Dendritic cell treated with granulocyte-macrophage colony-stimulating factor and Interleukin-4, amounts not matched to agents 40 ng/mL and 50 ng/mL, for 4 days (primary cell): ENCODE measurements around the gene MSANTD2.
"Not testable (repeated sequence)": the region's sequence is repeated elsewhere in the genome, so short reads cannot be mapped to it uniquely, and the experiment has no call there.

Experiments
- H3K27ac Mint-ChIP-seq: one replicate; pipeline ENCODE4 v1.8.0; 2022; ENCODE audit warnings: mild to moderate bottlenecking, mixed read lengths
- H3K27me3 Mint-ChIP-seq: one replicate; pipeline ENCODE4 v1.8.0; 2022; ENCODE audit warnings: mild to moderate bottlenecking, mixed read lengths
- H3K36me3 Mint-ChIP-seq: one replicate; pipeline ENCODE4 v1.8.0; 2022; ENCODE audit warnings: low read depth, mixed read lengths
- H3K4me1 Mint-ChIP-seq: one replicate; pipeline ENCODE4 v1.8.0; 2022; ENCODE audit warnings: low read depth, mixed read lengths
- H3K4me3 Mint-ChIP-seq: one replicate; pipeline ENCODE4 v1.8.0; 2022; ENCODE audit warnings: mild to moderate bottlenecking, moderate library complexity, mixed read lengths
- H3K9me3 Mint-ChIP-seq: one replicate; pipeline ENCODE4 v1.8.0; 2022; ENCODE audit warnings: mixed read lengths
- intact Hi-C: fragments of 100-400 bp; cut with micrococcal nuclease; formaldehyde crosslinking; loops from one replicate; pipeline ENCODE4 v1.15.0; 2022

The MSANTD2 gene

DNA sequence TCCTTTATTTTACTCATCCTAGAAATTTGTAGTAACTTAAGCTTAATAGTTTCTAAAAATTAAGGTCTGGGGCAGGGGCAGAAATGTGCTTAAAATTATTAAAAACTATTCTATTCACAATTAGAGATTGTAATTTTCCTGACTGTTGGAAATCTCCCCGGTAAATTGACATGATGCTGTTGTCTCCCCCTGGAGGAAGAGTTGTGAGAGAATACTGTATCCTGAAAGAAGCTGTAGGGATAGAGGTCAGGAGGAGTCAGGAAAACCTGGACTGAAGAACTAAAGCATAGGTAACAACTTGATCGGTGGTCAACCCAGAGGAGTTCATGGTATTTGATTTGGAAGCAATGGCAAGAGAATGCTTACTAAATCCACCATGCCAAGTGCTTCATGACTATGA lies 21.9 kb downstream of the MSANTD2 start:
- intact Hi-C loops, result no loop called here
- H3K4me3 Mint-ChIP-seq, result no peak overlapping the region
- H3K4me1 Mint-ChIP-seq, result peaks cover 28% of the 10 kb centered on the region
- H3K27ac Mint-ChIP-seq, result no peak overlapping the region
- H3K27me3 Mint-ChIP-seq, result no peaks in the 10 kb centered on the region
- no peaks in the 10 kb centered on the region for H3K9me3 Mint-ChIP-seq
- peaks cover 23% of the 10 kb centered on the region for H3K36me3 Mint-ChIP-seq

DNA sequence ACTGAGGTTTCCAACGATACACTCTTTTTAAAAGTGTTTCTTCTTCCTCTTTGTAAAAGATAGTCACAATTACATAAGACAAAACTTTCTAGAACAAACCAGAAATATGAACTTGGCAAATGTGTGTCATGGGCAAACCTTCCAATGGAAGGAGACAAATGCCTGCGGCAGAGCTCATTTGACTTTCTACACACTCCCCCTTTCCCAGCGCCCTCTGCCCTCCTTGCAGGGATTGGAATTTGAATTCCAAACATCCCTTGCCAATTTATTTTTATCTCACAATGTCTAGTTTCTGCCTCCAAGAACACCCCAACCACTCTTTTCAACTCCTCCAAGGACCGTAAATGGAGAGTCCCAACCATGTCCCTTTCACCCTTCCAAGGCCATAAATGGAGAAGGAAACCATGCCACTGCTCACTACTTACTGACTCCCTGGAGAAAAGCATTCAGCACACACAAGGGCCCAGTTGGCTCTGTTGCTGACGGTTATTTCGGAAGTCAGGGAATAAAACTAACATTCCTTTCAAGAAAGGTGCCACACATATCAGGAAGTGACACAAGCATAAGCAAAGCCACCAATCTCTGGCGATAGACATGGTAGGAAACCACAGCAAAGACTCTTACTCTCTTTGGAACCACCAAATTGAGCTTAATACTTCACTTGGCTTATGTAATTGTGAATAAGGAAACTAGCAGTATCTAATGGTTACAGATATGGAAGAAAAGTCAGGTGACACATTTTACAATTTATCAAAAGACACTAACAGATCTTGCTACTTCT lies 23.2 kb downstream of the MSANTD2 start:
- intact Hi-C loops, result no loop called here
- H3K36me3 Mint-ChIP-seq, result peaks cover 29% of the 10 kb centered on the region
- peaks cover 28% of the 10 kb centered on the region for H3K4me1 Mint-ChIP-seq
- no peaks in the 10 kb centered on the region for H3K9me3 Mint-ChIP-seq
- H3K27me3 Mint-ChIP-seq, result no peaks in the 10 kb centered on the region
- no peak overlapping the region for H3K4me3 Mint-ChIP-seq
- peak overlapping the region; percentile 7 for H3K27ac Mint-ChIP-seq

DNA sequence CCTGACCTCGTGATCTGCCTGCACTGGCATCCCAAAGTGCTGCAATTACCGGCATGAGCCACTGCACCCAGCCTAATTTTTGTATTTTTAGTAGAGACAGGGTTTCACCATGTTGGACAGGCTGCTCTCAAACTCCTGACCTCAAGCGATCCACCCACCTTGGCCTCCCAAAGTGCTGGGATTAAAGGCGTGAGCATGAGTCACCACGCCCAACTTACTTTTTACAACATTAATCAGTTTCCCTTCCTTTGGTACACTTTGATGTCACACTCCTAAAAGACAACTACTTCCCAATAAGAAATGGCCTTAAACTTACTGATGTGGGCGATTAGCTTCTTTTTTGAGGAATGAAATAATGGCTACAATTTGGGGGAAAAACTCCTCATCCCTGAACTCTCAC lies 29.2 kb downstream of the MSANTD2 start:
- H3K36me3 Mint-ChIP-seq, result peaks cover 60% of the 10 kb centered on the region
- intact Hi-C loops, result not testable (repeated sequence)

DNA sequence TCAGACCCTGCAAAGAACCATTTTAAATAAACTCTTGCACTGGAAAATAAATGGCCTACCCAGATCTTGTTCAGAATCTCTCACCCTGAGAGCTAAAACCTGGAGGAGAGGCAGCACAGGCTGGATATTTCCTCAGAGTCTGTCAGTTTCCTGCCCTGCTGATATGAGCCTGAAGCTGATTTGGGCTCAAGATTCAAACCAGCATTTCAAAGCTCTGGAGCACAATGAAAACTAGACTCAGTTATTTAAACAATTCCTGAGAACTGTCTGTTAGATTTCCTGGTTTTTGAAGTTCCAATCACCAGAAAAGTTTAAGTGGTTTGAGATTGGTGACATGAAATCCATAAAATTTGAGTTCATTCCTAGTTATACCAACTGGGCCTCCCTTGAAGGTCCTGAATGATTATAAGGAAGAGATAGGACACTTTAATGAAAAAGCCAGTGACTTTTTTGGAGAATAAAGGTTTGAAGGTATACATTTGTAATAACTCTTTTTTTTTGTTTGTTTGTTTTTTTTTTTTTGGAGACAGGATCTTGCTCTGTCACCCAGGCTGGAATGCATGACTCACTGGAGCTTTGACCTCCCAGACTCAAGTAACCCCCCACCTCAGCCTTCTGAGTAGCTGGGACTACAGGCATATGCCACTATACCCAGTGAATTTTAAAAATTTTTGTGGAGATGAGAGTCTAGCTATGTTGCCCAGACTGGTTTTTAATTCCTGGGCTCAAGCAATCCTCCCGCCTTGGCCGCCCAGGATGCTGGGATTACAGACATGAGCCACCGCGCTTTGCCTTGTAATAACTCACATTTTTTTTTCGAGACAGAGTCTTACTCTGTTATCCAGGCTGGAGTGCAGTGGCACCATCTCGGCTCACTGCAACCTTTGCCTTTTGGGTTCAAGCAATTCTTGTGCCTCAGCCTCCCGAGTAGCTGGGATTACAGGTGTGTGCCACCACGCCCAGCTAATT lies 30.1 kb downstream of the MSANTD2 start:
- H3K4me3 Mint-ChIP-seq, result no peak overlapping the region
- peaks cover 5% of the 10 kb centered on the region for H3K4me1 Mint-ChIP-seq
- peaks cover 68% of the 10 kb centered on the region for H3K36me3 Mint-ChIP-seq
- H3K27me3 Mint-ChIP-seq, result no peaks in the 10 kb centered on the region
- intact Hi-C loops, result no loop called here
- H3K27ac Mint-ChIP-seq, result no peak overlapping the region
- H3K9me3 Mint-ChIP-seq, result no peaks in the 10 kb centered on the region

More for the DNA sequence above, 29.2 kb downstream of the MSANTD2 start:
- not testable (repeated sequence) for H3K27me3 Mint-ChIP-seq, H3K9me3 Mint-ChIP-seq, H3K27ac Mint-ChIP-seq, H3K4me3 Mint-ChIP-seq
- H3K4me1 Mint-ChIP-seq, result peaks cover 14% of the 10 kb centered on the region

DNA sequence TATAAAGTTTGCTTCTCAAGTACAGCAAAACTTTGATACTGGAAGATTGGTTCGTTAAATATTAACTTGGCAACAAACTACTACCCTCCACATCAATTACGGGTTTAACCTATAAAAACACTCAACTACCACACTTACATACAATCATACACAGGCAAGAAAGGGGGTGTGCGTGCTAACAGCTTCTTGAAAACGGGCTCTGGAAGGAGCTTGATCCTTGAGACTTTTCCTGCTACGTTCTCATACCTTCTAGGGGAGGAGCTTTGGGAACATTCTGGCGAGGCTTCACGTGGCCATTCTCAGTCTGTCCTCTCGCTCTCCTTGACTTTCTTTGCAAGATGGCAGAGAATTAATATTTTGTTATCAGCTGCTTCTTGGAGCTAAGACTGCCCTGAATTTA lies 31.3 kb downstream of the MSANTD2 start:
- Mint-ChIP-seq H3K4me3 (no peak overlapping the region), H3K27ac (no peak overlapping the region), H3K4me1 (no peaks in the 10 kb centered on the region), H3K9me3 (no peaks in the 10 kb centered on the region), H3K27me3 (no peaks in the 10 kb centered on the region), H3K36me3 (peaks cover 75% of the 10 kb centered on the region)
- intact Hi-C loops, result no loop called here

DNA sequence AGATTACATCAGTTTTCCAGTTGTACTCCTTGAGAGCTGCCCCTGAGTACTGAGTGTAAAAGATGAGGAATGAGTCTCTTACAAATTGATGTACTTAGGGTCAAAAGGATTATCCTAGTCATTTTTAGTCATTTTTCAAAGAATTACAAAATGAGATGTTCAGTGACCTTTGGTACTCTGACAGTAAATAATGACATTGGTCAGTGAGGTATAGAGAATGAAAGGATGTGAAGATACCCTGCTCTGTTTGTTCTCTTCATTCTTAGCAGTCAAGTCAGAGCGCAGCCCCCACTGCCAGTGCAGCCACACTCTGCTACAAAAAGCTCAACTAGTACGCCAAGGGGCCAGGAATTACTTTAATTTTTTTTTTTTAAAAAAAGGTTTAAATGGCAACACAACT lies 34.0 kb downstream of the MSANTD2 start:
- peaks cover 17% of the 10 kb centered on the region for H3K27me3 Mint-ChIP-seq
- H3K4me1 Mint-ChIP-seq, result peaks cover 17% of the 10 kb centered on the region
- H3K36me3 Mint-ChIP-seq, result peaks cover 60% of the 10 kb centered on the region
- no peaks in the 10 kb centered on the region for H3K9me3 Mint-ChIP-seq
- no peak overlapping the region for H3K4me3 Mint-ChIP-seq
- intact Hi-C loops, result no loop called here
- H3K27ac Mint-ChIP-seq, result no peak overlapping the region

DNA sequence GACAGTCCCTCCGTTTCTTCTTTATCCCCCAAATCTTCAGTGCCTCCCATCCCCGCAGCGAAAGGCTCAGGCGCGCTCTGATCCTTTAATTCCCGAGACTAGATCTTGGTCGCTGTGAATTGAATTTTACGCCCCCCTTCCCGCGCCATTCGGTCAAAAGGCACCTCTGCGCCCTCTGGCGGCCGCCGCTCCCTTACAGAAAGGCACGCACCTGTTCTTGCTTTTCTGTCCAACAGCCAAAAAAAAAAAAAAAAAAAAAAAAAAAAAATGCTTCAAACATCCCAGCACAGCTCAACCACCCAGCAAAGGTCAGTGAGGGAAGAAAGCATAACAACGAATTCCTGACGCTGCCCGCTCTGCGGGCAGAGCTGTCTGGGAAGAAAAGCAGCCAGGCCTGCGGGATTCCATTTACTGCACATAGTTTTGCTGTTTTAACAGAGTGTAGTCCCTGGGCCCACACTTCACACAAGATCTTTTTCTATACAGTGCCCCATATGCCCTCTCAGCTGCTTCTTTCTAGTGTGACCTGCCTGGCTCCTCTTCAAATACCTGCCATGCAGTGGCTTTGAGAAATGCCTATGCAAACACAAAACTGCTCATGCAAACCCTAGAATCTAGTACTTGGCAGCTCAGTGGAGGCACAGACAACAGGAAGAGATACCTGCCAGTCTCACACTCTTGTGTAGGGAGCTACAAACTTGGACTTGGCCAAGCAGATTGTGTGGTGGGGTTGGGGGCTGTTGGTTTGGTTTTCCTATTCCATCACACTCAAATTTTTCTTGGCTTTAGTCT lies 36.9 kb downstream of the MSANTD2 start:
- Mint-ChIP-seq H3K27me3 (peaks cover 45% of the 10 kb centered on the region), H3K27ac (peak overlapping the region; percentile 42), H3K4me3 (peak overlapping the region; percentile 96), H3K9me3 (no peaks in the 10 kb centered on the region), H3K36me3 (peaks cover 32% of the 10 kb centered on the region), H3K4me1 (peaks cover 45% of the 10 kb centered on the region)
- intact Hi-C loops, result loop anchor here (1.0 to 5.0 kb wide), 2 partner anchors 34 to 94 kb away; no protein-coding TSS in a partner anchor

DNA sequence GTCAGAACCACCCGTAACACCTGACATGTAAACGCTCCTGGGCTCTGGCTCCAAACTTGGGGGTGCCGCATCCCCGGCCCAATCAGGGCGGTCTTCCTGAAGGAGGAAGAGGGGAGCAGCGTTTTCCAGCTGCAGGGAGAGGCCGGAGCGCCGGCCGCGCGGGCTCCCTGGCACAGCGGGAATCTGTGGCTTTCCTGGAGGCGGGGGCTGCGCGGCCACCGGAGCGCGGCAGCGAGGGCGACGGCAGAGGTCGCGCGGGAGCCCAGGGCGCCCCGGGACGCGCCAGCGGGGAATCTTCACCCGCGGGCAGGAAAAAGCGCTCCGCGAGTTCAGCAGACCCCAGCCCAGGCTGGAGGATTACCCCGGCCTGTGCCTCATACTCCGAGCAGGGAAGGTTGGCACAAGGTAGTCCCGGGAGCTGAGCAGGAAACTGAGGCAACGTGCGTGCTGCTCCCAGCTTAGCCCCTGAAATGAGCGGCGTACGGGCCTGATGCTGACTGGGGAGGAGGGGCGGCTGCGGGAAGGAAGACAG lies 37.5 kb downstream of the MSANTD2 start:
- peak overlapping the region; percentile 42 for H3K27ac Mint-ChIP-seq
- H3K4me1 Mint-ChIP-seq, result peaks cover 52% of the 10 kb centered on the region
- peak overlapping the region; percentile 96 for H3K4me3 Mint-ChIP-seq
- peaks cover 45% of the 10 kb centered on the region for H3K27me3 Mint-ChIP-seq
- peaks cover 29% of the 10 kb centered on the region for H3K36me3 Mint-ChIP-seq
- intact Hi-C loops, result loop anchor here (1.0 to 5.0 kb wide), 2 partner anchors 35 to 93 kb away; no protein-coding TSS in a partner anchor
- H3K9me3 Mint-ChIP-seq, result no peaks in the 10 kb centered on the region

DNA sequence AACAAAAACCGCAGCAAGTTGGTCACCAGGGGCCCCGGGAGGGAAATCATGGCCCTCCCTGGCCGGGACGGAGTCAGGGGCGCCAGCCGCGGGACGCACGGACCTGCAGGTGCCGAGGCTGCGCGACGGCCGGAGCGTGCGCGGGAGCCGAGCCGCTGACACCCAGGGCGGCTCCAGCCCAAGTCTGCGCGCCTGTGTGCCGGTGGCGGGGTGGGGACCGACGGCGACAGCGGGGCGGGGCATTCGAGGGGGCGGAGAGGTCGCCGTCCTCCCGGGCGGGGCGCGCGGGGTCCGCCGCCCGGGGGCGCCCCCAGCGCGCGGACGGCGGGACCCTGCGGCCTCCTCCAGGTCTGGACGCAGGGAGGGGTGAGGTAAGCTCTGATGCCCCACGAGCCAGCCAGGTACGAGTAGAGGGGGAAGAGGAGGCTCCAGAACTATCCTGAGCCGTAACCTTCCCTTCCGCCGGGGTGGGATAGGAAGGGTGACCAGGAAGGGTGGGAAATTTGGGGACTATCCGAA lies 38.0 kb downstream of the MSANTD2 start, which contains the start of gene ESAM:
TSS of gene ESAM (minus strand) at position 186 of the 519 bp plus-strand sequence. CDS start at position 50, 136 bp downstream.
- intact Hi-C loops, result loop anchor here (5.0 kb wide), 1 partner anchor 35 kb away; no protein-coding TSS in a partner anchor
- Mint-ChIP-seq H3K27me3 (peaks cover 46% of the 10 kb centered on the region), H3K4me1 (peaks cover 57% of the 10 kb centered on the region), H3K9me3 (no peaks in the 10 kb centered on the region), H3K4me3 (peak within 1 kb of the TSS; percentile 96), H3K27ac (peak within 1 kb of the TSS; percentile 42), H3K36me3 (peaks cover 24% of the 10 kb centered on the region)

DNA sequence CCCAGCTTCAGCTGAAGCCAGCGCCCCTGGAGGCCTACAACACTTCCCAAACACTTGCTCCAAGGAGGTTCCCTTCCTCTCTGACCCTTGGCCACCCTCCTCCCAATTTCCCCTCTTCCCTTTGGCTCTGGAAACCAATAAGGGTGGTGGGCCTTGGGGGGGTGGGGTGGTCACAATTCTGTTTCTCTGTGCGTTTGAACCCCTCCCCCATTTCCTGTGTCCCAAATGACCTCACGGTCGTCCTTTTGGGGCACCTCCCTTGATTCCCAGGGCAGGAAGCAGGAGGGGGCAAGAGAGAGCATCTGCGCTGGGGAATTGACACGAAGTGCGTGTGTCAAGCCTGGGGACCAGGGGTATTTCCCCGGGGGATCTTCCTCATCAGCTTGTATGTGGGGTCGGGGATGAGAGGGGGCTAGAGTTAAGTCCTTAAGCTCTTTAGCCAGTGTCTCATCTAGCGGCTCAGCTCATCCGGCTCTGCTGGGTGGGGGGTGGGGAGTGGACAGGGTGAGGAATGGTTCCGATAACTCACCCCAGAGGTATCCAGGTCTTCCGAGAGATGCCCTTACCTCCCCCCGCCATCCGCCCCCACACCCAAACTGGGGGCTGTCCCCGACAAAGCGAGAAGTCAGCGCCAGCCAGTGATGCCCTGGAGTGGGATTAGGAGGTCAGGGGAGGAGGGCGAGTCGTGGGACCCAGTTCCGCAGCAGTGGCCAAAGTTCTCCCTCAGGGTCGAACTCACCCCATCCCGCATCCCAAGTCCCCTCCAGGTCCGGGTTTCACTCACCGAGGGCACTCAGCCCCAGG lies 38.7 kb downstream of the MSANTD2 start:
- Mint-ChIP-seq H3K4me3 (peak overlapping the region; percentile 96), H3K36me3 (peaks cover 18% of the 10 kb centered on the region), H3K27ac (no peak overlapping the region), H3K4me1 (peaks cover 58% of the 10 kb centered on the region), H3K27me3 (peaks cover 53% of the 10 kb centered on the region), H3K9me3 (no peaks in the 10 kb centered on the region)
- intact Hi-C loops, result loop anchor here (5.0 kb wide), 1 partner anchor 36 kb away; no protein-coding TSS in a partner anchor

DNA sequence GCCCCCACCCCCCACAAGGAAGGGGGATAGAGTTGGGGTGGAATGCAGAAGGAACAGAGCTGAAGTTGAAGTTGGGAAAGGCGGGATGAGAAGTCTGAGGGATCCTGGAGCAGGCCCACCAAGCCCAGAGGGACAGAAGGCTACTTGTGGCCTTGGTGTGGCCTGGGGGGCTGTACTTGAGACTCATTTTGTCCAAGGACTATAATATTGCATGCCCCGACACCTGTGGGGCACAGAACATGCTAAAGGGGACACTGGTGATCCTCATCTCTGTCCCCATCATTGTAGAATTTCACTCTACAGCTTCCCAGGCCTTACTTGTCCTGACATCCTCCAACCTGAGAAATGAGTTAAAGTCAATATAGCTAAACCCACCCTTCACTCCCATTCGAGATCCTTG lies 39.4 kb downstream of the MSANTD2 start:
- Mint-ChIP-seq H3K4me3 (no peak overlapping the region), H3K27ac (no peak overlapping the region)
- intact Hi-C loops, result loop anchor here (5.0 kb wide), 1 partner anchor 36 kb away; no protein-coding TSS in a partner anchor

DNA sequence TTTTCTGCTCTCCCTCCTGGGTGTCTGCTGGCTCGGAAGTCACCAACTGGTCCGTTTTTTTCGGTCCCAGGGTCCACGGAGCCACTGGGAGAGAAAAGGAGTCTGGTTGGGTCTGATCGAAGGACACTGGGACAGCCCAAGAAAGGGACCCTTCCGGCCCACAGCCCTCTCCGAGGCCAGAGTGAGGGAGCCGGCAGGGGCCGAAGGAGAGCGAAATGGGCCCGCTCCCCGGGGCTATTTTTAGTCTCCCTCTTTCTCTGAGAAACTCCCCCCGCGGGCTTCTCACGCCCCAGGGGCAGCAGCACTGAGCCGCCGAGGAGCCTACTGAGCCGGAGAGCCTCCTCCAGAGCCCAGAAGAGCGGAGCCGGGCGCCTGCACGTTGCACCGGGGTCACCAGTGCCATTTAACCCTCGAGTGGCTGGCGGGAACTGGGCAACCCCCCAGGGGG lies 40.0 kb downstream of the MSANTD2 start:
- H3K4me1 Mint-ChIP-seq, result peaks cover 58% of the 10 kb centered on the region
- peaks cover 60% of the 10 kb centered on the region for H3K27me3 Mint-ChIP-seq
- peak overlapping the region; percentile 48 for H3K27ac Mint-ChIP-seq
- peaks cover 9% of the 10 kb centered on the region for H3K36me3 Mint-ChIP-seq
- no peaks in the 10 kb centered on the region for H3K9me3 Mint-ChIP-seq
- intact Hi-C loops, result loop anchor here (5.0 kb wide), 1 partner anchor 37 kb away; no protein-coding TSS in a partner anchor
- no peak overlapping the region for H3K4me3 Mint-ChIP-seq

More for the DNA sequence above, 39.4 kb downstream of the MSANTD2 start:
- Mint-ChIP-seq H3K27me3 (peaks cover 60% of the 10 kb centered on the region), H3K9me3 (no peaks in the 10 kb centered on the region), H3K36me3 (peaks cover 13% of the 10 kb centered on the region), H3K4me1 (peaks cover 58% of the 10 kb centered on the region)
